Right lobe of liver (tissue), 6 donors: ENCODE measurements around the gene EIF2S1. TPM values are rescaled to one million over a fixed set of nuclear protein-coding genes. Genes with fewer than 3 reads are reported as not detected.
A peak's percentile ranks its signal among the peaks of the same experiment; 100 is the strongest.
"Not testable (repeated sequence)": the region's sequence is repeated elsewhere in the genome, so short reads cannot be mapped to it uniquely, and the experiment has no call there.

Experiments
- ATAC-seq, 4 donors: fragments of 200-7000 bp; cut with Tn5 transposase; one replicate each; pipeline ENCODE4 v1.9.1; 2020; ENCODE audit warnings: mild to moderate bottlenecking in 4 of 4, moderate library complexity in 4 of 4
- DNase-seq, 3 donors: peaks; one replicate each; pipeline ENCODE4 v3.0.0-alpha.2; 2020
- H3K27ac ChIP-seq, 3 donors: fragments of 200-600 bp; one replicate each; pipeline ENCODE4 v1.8.0; 2022
- H3K27me3 ChIP-seq, 2 donors: fragments of 200-600 bp; one replicate each; pipeline ENCODE4 v1.8.0; 2022
- H3K36me3 ChIP-seq, 4 donors: fragments of 200-600 bp; sonication (generic) in 1 of 4; one replicate each; pipeline versions ENCODE4 v1.5.1 to v1.8.0; 2017 to 2022; ENCODE audit warnings: control low read depth in 1 of 4
- H3K4me1 ChIP-seq, 4 donors: fragments of 200-600 bp; sonication (generic) in 1 of 4; one replicate each; pipeline versions ENCODE4 v1.5.1 to v1.8.0; 2017 to 2022; ENCODE audit warnings: control low read depth in 1 of 4
- H3K4me3 ChIP-seq, 3 donors: fragments of 200-600 bp; one replicate each; pipeline ENCODE4 v1.8.0; 2022
- H3K9me3 ChIP-seq, 4 donors: fragments of 200-600 bp; sonication (generic) in 1 of 4; one replicate each; pipeline versions ENCODE4 v1.5.1 to v1.8.0; 2017 to 2022; ENCODE audit warnings: control low read depth in 1 of 4
- POLR2A ChIP-seq: fragments of 450-650 bp; IDR thresholded peaks from one replicate; pipeline ENCODE4 v1.6.1; 2017; ENCODE audit warnings: antibody characterized with exemption, mild to moderate bottlenecking
- WGBS: methylation state at CpG from one replicate; pipeline ENCODE4 v1.1.6; 2018; ENCODE audit warnings: low coverage, low lambda C conversion rate; ENCODE audit not compliant: insufficient coverage; ENCODE audit errors: missing lambda C conversion rate; 5-methylcytosine and 5-hydroxymethylcytosine counted together
- intact Hi-C, 2 donors: fragments of 100-400 bp; cut with DNase I; formaldehyde crosslinking; loops; one replicate each; pipeline versions ENCODE4 v1.11.2 to v1.14.1; 2022
- total RNA-seq, 6 experiments: library from RNA; depleted of rRNA in 2 of 6; stranded (reverse); fragments of >200 nt in 2 of 6; fragmentation: NEBNext Ultra II Directional in 3 of 6; extraction: Animal tissue kit (Norgen Biotek cat#: 25700) in 3 of 6; gene quantifications; one replicate each; pipeline versions ENCODE4 v1.1.0 to v1.2.4, GENCODE V29; 2016 to 2023
- TF ChIP-seq, protein P1 (sequence below), 4 donors: fragments of 200-600 bp in 3 of 4; fragments of 450-650 bp in 1 of 4; IDR thresholded peaks; one replicate each; pipeline versions ENCODE4 v1.5.1 to v1.8.0; 2016 to 2022; ENCODE audit warnings: antibody characterized with exemption in 4 of 4, mild to moderate bottlenecking in 2 of 4
- donor health status: DM: no; HTN: yes; CAD: no.
- donor health status: DM: no; HTN: no; CAD: no.
- donor health status: DM: no; HTN: no; CAD: no.
- donor health status: DM: no; HTN: yes; CAD: no.
- donor health status: DM: no; HTN: yes; CAD: no.

Gene EIF2S1
- total RNA-seq, 6 experiments from 2014 or later: 32.8 to 57.8 (median 50.4) TPM

DNA sequence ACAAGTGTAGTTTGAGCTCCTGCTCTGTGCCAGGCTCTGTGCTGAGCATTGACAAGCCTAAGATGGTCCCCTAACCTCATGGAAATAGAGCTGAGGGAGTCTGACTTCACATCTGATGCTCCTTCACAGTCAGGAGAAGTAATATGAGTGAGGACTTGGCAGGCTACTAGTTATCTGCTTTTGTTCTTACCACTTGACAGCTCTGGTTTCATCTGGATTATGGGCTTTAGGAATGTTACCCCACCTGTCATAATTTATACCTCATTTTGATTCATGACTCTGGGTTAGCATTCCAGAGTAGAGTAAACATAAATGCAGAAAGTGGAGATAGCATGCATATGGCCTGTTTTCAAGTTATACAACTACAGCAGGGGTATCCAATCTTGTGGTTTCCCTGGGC is 41.0 kb upstream of the EIF2S1 start:
- no peak for DNase-seq
- no peaks in the 10 kb centered on the region for H3K9me3 ChIP-seq
- ATAC-seq: no peak
- TF ChIP-seq POLR2A: no peak
- TF ChIP-seq, protein P1, sequence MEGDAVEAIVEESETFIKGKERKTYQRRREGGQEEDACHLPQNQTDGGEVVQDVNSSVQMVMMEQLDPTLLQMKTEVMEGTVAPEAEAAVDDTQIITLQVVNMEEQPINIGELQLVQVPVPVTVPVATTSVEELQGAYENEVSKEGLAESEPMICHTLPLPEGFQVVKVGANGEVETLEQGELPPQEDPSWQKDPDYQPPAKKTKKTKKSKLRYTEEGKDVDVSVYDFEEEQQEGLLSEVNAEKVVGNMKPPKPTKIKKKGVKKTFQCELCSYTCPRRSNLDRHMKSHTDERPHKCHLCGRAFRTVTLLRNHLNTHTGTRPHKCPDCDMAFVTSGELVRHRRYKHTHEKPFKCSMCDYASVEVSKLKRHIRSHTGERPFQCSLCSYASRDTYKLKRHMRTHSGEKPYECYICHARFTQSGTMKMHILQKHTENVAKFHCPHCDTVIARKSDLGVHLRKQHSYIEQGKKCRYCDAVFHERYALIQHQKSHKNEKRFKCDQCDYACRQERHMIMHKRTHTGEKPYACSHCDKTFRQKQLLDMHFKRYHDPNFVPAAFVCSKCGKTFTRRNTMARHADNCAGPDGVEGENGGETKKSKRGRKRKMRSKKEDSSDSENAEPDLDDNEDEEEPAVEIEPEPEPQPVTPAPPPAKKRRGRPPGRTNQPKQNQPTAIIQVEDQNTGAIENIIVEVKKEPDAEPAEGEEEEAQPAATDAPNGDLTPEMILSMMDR (IDR thresholded peaks at IDR 0.05): no peak
- H3K36me3 ChIP-seq: peaks cover 0 to 35% (median 8%) of the 10 kb centered on the region in 4 donors
- intact Hi-C loops: no loop called here
- H3K4me3 ChIP-seq: no peak overlapping the region
- H3K27ac ChIP-seq: no peak overlapping the region
- no peaks in the 10 kb centered on the region for H3K27me3 ChIP-seq
- no peaks in the 10 kb centered on the region for H3K4me1 ChIP-seq

DNA sequence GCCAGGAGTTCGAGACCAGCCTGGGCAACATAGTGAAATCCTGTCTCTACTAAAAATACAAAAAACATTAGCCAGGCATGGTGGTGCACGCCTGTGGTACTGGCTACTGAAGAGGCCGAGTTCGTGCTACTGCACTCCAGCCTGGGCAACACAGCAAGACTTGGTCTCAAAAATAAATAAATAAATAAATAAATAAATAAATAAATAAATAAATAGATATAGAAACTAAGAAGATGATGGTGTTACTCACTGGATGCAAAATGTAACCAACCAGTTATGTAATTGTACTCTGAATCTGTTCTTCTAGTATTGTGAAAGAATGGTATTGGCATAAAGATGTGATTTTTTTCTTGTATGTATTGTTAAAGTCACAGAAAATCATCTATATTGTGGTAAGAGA is 30.5 kb upstream of the EIF2S1 start:
- H3K4me1 ChIP-seq, intact Hi-C loops, H3K4me3 ChIP-seq, H3K27me3 ChIP-seq, H3K27ac ChIP-seq, ATAC-seq, DNase-seq, H3K9me3 ChIP-seq: not testable (repeated sequence)
- 100% methylated on average over 4 of the region's 4 CpGs for WGBS
- peaks cover 0 to 34% (median 8%) of the 10 kb centered on the region in 4 donors for H3K36me3 ChIP-seq

DNA sequence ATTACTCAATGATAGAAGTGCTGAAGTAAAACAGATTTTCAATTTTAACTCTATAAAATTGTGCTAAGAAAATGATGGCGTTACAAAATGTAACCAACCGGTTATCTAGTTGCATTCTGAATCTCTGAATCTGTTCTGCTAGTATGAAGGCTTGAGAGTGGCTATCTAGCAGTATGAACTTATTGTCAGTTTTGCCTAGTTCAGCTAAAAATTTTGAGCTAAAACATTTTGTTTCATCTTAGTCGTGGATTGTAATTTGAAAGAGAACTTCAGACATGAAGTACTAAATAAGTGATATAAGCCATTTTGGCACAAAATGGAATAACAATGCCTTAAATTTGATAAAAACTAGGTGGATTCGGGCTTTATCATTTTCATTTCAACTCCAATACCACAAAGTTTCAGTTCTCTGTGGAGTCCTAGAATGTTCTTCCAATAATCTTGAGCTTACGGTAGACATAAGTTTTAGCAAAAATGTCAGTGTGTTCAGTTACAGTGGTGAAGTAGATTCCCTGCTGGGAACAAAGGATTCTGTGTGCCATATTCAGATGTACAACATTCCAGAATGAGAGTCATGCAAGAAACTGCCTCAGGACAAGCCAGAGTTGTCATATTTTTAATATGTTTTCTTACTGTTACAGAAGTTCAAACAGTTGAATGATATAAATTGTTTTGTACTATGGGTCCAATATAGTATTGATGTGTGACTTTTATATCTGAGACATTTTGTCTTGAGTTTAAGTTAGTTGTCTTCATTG is 28.6 kb upstream of the EIF2S1 start:
- intact Hi-C loops: no loop called here
- WGBS: 87% methylated on average over 5 of the region's 5 CpGs

DNA sequence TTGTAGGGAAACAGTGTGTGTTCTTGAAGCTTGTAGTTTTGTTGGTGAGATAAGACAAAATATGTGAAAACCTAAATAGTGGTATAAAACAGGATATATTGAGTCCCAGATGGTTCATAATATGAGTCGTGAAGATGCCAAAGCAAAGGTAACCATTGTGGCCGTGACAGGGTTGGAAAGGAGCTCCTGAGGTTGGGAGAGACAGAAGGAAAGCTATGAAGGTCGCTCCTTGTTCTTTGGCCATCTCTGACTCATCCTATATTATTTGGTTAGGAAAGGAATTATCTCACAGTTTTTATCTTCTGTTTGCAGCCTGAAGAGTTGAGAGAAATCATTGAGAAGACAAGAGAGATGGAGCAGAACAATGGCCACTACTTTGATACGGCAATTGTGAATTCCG is 27.7 kb upstream of the EIF2S1 start:
- no peak for ATAC-seq
- 99% methylated on average over 5 of the region's 5 CpGs for WGBS
- no peaks in the 10 kb centered on the region for H3K4me1 ChIP-seq
- no peak overlapping the region for H3K27ac ChIP-seq
- H3K4me3 ChIP-seq: no peak overlapping the region
- H3K27me3 ChIP-seq: no peaks in the 10 kb centered on the region
- H3K36me3 ChIP-seq: peaks cover 0 to 51% (median 19%) of the 10 kb centered on the region in 4 donors
- intact Hi-C loops: no loop called here
- no peak for DNase-seq
- no peak for TF ChIP-seq POLR2A
- TF ChIP-seq, protein P1 (IDR thresholded peaks at IDR 0.05): no peak
- H3K9me3 ChIP-seq: no peaks in the 10 kb centered on the region

More for the DNA sequence above, 28.6 kb upstream of the EIF2S1 start:
- DNase-seq (no peak), ATAC-seq (no peak)
- TF ChIP-seq, protein P1 (IDR thresholded peaks at IDR 0.05): no peak
- TF ChIP-seq POLR2A: no peak
- Histone ChIP-seq H3K9me3 (no peaks in the 10 kb centered on the region), H3K4me3 (no peak overlapping the region), H3K36me3 (peaks cover 0 to 42% (median 16%) of the 10 kb centered on the region in 4 donors), H3K4me1 (no peaks in the 10 kb centered on the region), H3K27ac (no peak overlapping the region), H3K27me3 (no peaks in the 10 kb centered on the region)

DNA sequence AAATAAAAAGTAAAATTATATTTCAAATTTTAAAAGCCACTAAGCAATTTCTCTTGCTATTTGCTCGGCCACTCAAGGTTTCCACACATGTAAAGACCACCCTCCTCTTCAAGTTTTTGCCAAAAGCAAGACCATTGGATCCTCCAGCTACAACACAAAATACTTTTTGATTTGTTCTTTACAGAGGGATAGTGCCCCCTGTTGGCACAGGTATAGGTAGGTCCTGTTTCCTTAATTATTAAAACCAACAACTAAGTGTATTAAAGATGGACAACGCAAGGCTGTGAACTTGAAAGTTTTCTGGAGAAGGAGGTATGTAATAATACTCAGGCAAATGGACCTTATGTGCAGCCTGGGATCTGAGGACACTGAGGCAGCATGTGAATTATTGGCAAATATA is 24.3 kb upstream of the EIF2S1 start:
- Histone ChIP-seq H3K9me3 (no peaks in the 10 kb centered on the region), H3K36me3 (peaks cover 0 to 77% (median 27%) of the 10 kb centered on the region in 4 donors), H3K4me1 (no peaks in the 10 kb centered on the region), H3K27me3 (no peaks in the 10 kb centered on the region), H3K4me3 (no peak overlapping the region), H3K27ac (no peak overlapping the region)
- no peak for TF ChIP-seq POLR2A
- TF ChIP-seq, protein P1 (IDR thresholded peaks at IDR 0.05): peak; percentile 15 to 33 (median 30)
- intact Hi-C loops: no loop called here
- WGBS: 95% methylated on average over 2 of the region's 2 CpGs
- DNase-seq (no peak), ATAC-seq (no peak)

DNA sequence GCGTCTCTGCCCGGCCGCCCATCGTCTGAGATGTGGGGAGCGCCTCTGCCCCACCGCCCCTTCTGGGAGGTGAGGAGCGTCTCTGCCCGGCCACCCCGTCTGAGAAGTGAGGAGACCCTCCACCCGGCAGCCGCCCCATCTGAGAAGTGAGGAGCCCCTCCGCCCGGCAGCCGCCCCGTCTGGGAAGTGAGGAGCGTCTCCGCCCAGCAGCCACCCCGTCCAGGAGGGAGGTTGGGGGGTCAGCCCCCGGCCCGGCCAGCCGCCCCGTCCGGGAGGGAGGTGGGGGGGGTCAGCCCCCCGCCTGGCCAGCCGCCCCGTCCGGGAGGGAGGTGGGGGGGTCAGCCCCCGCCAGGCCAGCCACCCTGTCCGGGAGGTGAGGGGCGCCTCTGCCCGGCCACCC is 18.9 kb upstream of the EIF2S1 start:
- no CpG with 5 or more reads among the region's 31 CpGs for WGBS
- H3K9me3 ChIP-seq, H3K27me3 ChIP-seq, H3K4me1 ChIP-seq, DNase-seq, H3K27ac ChIP-seq, intact Hi-C loops, H3K4me3 ChIP-seq, ATAC-seq: not testable (repeated sequence)
- peaks cover 0 to 64% (median 17%) of the 10 kb centered on the region in 4 donors for H3K36me3 ChIP-seq
